Panc1 (cell line): ENCODE results near the gene TPRN.

Experiments used
- CTCF ChIP-seq: fragments of 450-650 bp; IDR thresholded peaks from 2 replicates; pipeline ENCODE4 v1.5.1; 2017; ENCODE audit warnings: mild to moderate bottlenecking
- POLR2AphosphoS5 ChIP-seq: IDR thresholded peaks from 2 replicates; pipeline ENCODE4 v1.6.1; 2012; ENCODE audit warnings: mild to moderate bottlenecking, low read depth, low read length, moderate library complexity

- TF ChIP-seq CTCF, result no peak
- no peak for TF ChIP-seq POLR2AphosphoS5
Observed at GRCh38 chr9:137169896-137170358, 30.6 kb downstream of the TPRN start, which contains the start of gene LRRC26.
